ENCODE data around the gene MPP3. TPM values are rescaled to one million over a fixed set of nuclear protein-coding genes. Genes with fewer than 3 reads are reported as not detected.
A peak's percentile ranks its signal among the peaks of the same experiment; 100 is the strongest.
"Not testable (repeated sequence)": the region's sequence is repeated elsewhere in the genome, so short reads cannot be mapped to it uniquely, and the experiment has no call there.

The MPP3 gene
- total RNA-seq, 1 donor from 2014 or later: 48.5 TPM

- DNase-seq (no peak), ATAC-seq (ENCODE audit: poor library complexity) (no peak)
- intact Hi-C loops (cut with DNase I): no loop called here
Observed at GRCh38 chr17:43816336-43817320, 16.3 kb downstream of the MPP3 start.

GRCh38 chr17:43814714-43815113 lies 18.2 kb downstream of the MPP3 start:
- intact Hi-C loops (cut with DNase I): no loop called here
- DNase-seq: no peak
- ATAC-seq (ENCODE audit: poor library complexity): no peak

GRCh38 chr17:43814026-43814425 lies 18.9 kb downstream of the MPP3 start:
- no peak for ATAC-seq (ENCODE audit: poor library complexity)
- intact Hi-C loops (cut with DNase I): no loop called here
- DNase-seq: no peak

- intact Hi-C loops (cut with DNase I): no loop called here
- DNase-seq (no peak), ATAC-seq (ENCODE audit: poor library complexity) (no peak)
Observed at GRCh38 chr17:43813386-43813785, 19.6 kb downstream of the MPP3 start.

- intact Hi-C loops (cut with DNase I): no loop called here
- DNase-seq (no peak), ATAC-seq (ENCODE audit: poor library complexity) (no peak)
Observed at GRCh38 chr17:43812396-43813265, 20.3 kb downstream of the MPP3 start.

- ATAC-seq (ENCODE audit: poor library complexity): no peak
- intact Hi-C loops (cut with DNase I): no loop called here
- DNase-seq: no peak
Observed at GRCh38 chr17:43810823-43811222, 22.1 kb downstream of the MPP3 start.

GRCh38 chr17:43810226-43810715 lies 22.7 kb downstream of the MPP3 start:
- DNase-seq (no peak), ATAC-seq (ENCODE audit: poor library complexity) (no peak)
- intact Hi-C loops (cut with DNase I): no loop called here

GRCh38 chr17:43809121-43809520 lies 23.8 kb downstream of the MPP3 start:
- intact Hi-C loops (cut with DNase I): no loop called here
- ATAC-seq (ENCODE audit: poor library complexity): no peak
- DNase-seq: no peak

GRCh38 chr17:43808076-43808475 lies 24.9 kb downstream of the MPP3 start:
- no peak for DNase-seq
- intact Hi-C loops (cut with DNase I): no loop called here
- no peak for ATAC-seq (ENCODE audit: poor library complexity)

- DNase-seq (no peak), ATAC-seq (ENCODE audit: poor library complexity) (no peak)
- intact Hi-C loops (cut with DNase I): no loop called here
Observed at GRCh38 chr17:43805117-43805516, 27.8 kb downstream of the MPP3 start.

GRCh38 chr17:43803758-43804157 lies 29.2 kb downstream of the MPP3 start:
- ATAC-seq (ENCODE audit: poor library complexity) (no peak), DNase-seq (no peak)
- intact Hi-C loops (cut with DNase I): no loop called here

GRCh38 chr17:43801844-43802243 lies 31.1 kb downstream of the MPP3 start:
- DNase-seq: no peak
- no peak for ATAC-seq (ENCODE audit: poor library complexity)
- intact Hi-C loops (cut with DNase I): no loop called here

- ATAC-seq (ENCODE audit: poor library complexity): no peak
- no peak for DNase-seq
- intact Hi-C loops (cut with DNase I): no loop called here
Observed at GRCh38 chr17:43800736-43801135, 32.2 kb downstream of the MPP3 start.

- intact Hi-C loops (cut with DNase I): no loop called here
- DNase-seq: no peak
- peak; percentile 44 for ATAC-seq (ENCODE audit: poor library complexity)
Observed at GRCh38 chr17:43799047-43799446, 33.9 kb downstream of the MPP3 start.

GRCh38 chr17:43798024-43798423 lies 34.9 kb downstream of the MPP3 start:
- ATAC-seq (ENCODE audit: poor library complexity); intact Hi-C loops (cut with DNase I); DNase-seq: not testable (repeated sequence)

GRCh38 chr17:43792668-43793067 lies 40.3 kb downstream of the MPP3 start:
- DNase-seq; intact Hi-C loops (cut with DNase I); ATAC-seq (ENCODE audit: poor library complexity): not testable (repeated sequence)

- DNase-seq (no peak), ATAC-seq (ENCODE audit: poor library complexity) (peak; percentile 53)
- intact Hi-C loops (cut with DNase I): no loop called here
Observed at GRCh38 chr17:43791589-43791988, 41.4 kb downstream of the MPP3 start.

- DNase-seq (no peak), ATAC-seq (ENCODE audit: poor library complexity) (no peak)
- intact Hi-C loops (cut with DNase I): no loop called here
Observed at GRCh38 chr17:43790311-43790940, 42.5 kb downstream of the MPP3 start.

- DNase-seq (no peak), ATAC-seq (ENCODE audit: poor library complexity) (no peak)
- intact Hi-C loops (cut with DNase I): no loop called here
Observed at GRCh38 chr17:43789482-43789881, 43.5 kb downstream of the MPP3 start.
